ENCODE results near the gene TAS2R38.

TAS2R38 gene

DNA sequence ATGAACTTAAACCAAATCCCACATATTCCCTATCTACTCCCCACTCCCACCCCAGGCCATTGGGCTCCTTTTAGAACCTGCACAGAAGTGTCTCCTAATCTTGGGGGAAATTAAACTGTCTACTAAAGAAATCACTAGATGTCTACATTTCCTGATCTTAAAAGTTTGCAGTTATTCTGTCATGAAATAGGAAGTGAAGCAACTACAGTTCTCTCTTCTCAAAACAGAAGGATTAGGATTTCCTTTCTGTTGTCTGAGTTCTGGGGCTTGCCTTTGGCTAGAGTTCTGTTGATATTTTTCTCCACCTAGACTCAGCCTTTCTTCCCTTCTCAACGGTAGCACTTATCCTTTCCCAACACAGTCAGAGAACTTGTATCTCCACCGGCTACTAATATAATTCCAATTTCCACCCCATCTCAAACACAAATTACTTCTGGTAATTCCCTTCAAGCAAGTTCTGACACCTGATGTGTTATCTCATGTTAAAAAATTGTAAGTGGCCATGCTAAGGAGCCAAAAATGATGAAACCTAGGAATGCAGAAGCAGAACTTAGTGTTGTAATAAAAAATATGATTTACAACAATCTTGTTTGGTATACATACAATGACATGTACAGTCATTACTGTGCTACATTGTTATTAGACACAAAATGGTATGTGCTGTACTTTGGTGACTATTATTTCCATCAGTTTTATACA, 45.3 kb downstream of the TAS2R38 start:
- TF ChIP-seq, protein P1, sequence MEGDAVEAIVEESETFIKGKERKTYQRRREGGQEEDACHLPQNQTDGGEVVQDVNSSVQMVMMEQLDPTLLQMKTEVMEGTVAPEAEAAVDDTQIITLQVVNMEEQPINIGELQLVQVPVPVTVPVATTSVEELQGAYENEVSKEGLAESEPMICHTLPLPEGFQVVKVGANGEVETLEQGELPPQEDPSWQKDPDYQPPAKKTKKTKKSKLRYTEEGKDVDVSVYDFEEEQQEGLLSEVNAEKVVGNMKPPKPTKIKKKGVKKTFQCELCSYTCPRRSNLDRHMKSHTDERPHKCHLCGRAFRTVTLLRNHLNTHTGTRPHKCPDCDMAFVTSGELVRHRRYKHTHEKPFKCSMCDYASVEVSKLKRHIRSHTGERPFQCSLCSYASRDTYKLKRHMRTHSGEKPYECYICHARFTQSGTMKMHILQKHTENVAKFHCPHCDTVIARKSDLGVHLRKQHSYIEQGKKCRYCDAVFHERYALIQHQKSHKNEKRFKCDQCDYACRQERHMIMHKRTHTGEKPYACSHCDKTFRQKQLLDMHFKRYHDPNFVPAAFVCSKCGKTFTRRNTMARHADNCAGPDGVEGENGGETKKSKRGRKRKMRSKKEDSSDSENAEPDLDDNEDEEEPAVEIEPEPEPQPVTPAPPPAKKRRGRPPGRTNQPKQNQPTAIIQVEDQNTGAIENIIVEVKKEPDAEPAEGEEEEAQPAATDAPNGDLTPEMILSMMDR (IDR thresholded peaks at IDR 0.05; ENCODE audit: extremely low read depth, insufficient read depth, missing control alignments), result no peak
- in situ Hi-C loops (cut with MboI; ENCODE audit: low pct_unique_long_range_greater_than_20kb, low sequenced_read_pairs, unreplicated experiment), result no loop called here
- DNase-seq (ENCODE audit: low spot score), result no peak

All from GM13977 (cell line).